KBM-7 (cell line): ENCODE data around the gene VPS13D.

Experiments used
- DNase-seq: peaks from one replicate; pipeline ENCODE4 v3.0.0-alpha.2; 2015
- in situ Hi-C: fragments of 300-500 bp; cut with MboI; formaldehyde crosslinking; loops from 2 replicates; pipeline ENCODE4 v1.14.3; 2020; ENCODE audit warnings: low sequenced_read_pairs, low pct_unique_long_range_greater_than_20kb, mixed read lengths

VPS13D gene

DNA sequence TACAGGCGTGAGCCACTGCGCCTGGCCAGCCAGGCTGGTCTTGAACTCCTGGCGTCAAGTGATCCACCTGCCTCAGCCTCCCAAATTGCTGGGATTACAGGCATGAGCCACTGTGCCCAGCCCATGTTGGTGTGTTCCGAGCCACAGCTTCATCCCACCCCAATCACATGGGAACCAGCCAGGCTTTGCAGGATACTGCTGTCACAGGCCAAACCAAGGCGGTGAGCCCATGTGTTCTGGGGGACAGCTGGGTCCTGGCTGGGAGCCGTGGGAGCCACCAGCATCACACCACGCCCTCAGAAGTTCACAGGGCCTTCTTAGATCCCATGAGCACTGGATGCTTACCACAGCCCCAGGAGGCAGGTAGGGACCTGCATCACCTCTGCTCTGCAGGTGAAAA is 331.3 kb downstream of the VPS13D start:
- in situ Hi-C loops = no loop called here
- DNase-seq = no peak
